HEK293 (cell line): ENCODE data around the gene FHIT.

Source experiments
- CTCF ChIA-PET: fragments of 350-600 bp; formaldehyde crosslinking; extraction: SDS; loops from one replicate; lab custom pipeline; 2021; ENCODE audit warnings: antibody characterized with exemption; lab: Yijun Ruan, JAX
- POLR2A ChIA-PET: fragments of 300-600 bp; formaldehyde crosslinking; extraction: SDS; loops from one replicate; lab custom pipeline; 2020; ENCODE audit warnings: antibody characterized with exemption, inconsistent platforms; lab: Yijun Ruan, JAX
- H3K27ac ChIP-seq: fragments of 200-500 bp; sonication (Bioruptor generic); 2 replicates; pipeline ENCODE4 v1.5.1; 2014; ENCODE audit warnings: low read depth, low read length, control low read depth, inconsistent platforms; ENCODE audit errors: extremely low read depth
- H3K36me3 ChIP-seq, 2 experiments: fragments of 200-500 bp in 1 of 2; sonication (Bioruptor generic) in 1 of 2; 1 replicate in 1 of 2; 2 replicates in 1 of 2; pipeline ENCODE4 v1.5.1; 2014 to 2017; ENCODE audit warnings: inconsistent platforms in 2 of 2, low read length in 2 of 2; ENCODE audit not compliant: control insufficient read depth in 2 of 2, insufficient read depth in 1 of 2
- H3K4me1 ChIP-seq: fragments of 200-500 bp; sonication (Bioruptor generic); 2 replicates; pipeline ENCODE4 v1.5.1; 2014; ENCODE audit warnings: mild to moderate bottlenecking, low read length, inconsistent platforms; ENCODE audit not compliant: control insufficient read depth, insufficient read depth
- H3K4me3 ChIP-seq: 2 replicates; pipeline ENCODE4 v1.5.1; 2011; ENCODE audit warnings: low read depth, mild to moderate bottlenecking, control low read depth, low read length, moderate library complexity
- H3K9me3 ChIP-seq: fragments of 200-500 bp; sonication (Bioruptor generic); 2 replicates; pipeline ENCODE4 v1.5.1; 2014; ENCODE audit warnings: low read depth, low read length, inconsistent platforms; ENCODE audit not compliant: control insufficient read depth, insufficient read depth
- ATF2 ChIP-seq: fragments of 450-650 bp; formaldehyde crosslinking; IDR thresholded peaks from 2 replicates; pipeline ENCODE4 v1.5.1; 2016; ENCODE audit warnings: missing biosample characterization, missing genetic modification characterization, low read depth
- GLIS2 ChIP-seq: fragments of 450-650 bp; formaldehyde crosslinking; IDR thresholded peaks from 2 replicates; pipeline ENCODE4 v1.5.1; 2016; ENCODE audit warnings: missing biosample characterization, missing genetic modification characterization
- PRDM10 ChIP-seq: fragments of 450-650 bp; formaldehyde crosslinking; IDR thresholded peaks from 2 replicates; pipeline ENCODE4 v1.5.1; 2016; ENCODE audit warnings: missing biosample characterization, missing genetic modification characterization
- YY1 ChIP-seq: fragments of 450-650 bp; formaldehyde crosslinking; IDR thresholded peaks from 2 replicates; pipeline ENCODE4 v1.5.1; 2018; ENCODE audit warnings: missing biosample characterization, missing genetic modification characterization
- ZBTB17 ChIP-seq: fragments of 450-650 bp; formaldehyde crosslinking; IDR thresholded peaks from 2 replicates; pipeline ENCODE4 v1.5.1; 2016; ENCODE audit warnings: missing biosample characterization, missing genetic modification characterization
- ZBTB26 ChIP-seq: fragments of 450-650 bp; formaldehyde crosslinking; optimal IDR thresholded peaks from 2 replicates; pipeline ENCODE3; 2016; ENCODE audit warnings: missing biosample characterization, mild to moderate bottlenecking, missing genetic modification characterization
- ZBTB48 ChIP-seq: fragments of 450-650 bp; formaldehyde crosslinking; IDR thresholded peaks from 2 replicates; pipeline ENCODE4 v1.5.1; 2016; ENCODE audit warnings: missing biosample characterization, missing genetic modification characterization
- ZNF114 ChIP-seq: fragments of 450-650 bp; formaldehyde crosslinking; IDR thresholded peaks from 2 replicates; pipeline ENCODE4 v1.5.0; 2017; ENCODE audit warnings: missing biosample characterization, missing genetic modification characterization
- ZNF280C ChIP-seq: fragments of 450-650 bp; formaldehyde crosslinking; IDR thresholded peaks from 2 replicates; pipeline ENCODE4 v1.5.1; 2016; ENCODE audit warnings: missing biosample characterization, missing genetic modification characterization
- ZNF341 ChIP-seq: fragments of 450-650 bp; formaldehyde crosslinking; IDR thresholded peaks from 2 replicates; pipeline ENCODE4; 2016; ENCODE audit warnings: low read depth, missing biosample characterization, missing genetic modification characterization
- ZNF37A ChIP-seq: fragments of 450-650 bp; IDR thresholded peaks from 2 replicates; pipeline ENCODE4 v1.5.1; 2018; ENCODE audit warnings: missing biosample characterization, missing genetic modification characterization
- ZNF404 ChIP-seq: fragments of 450-650 bp; formaldehyde crosslinking; IDR thresholded peaks from 2 replicates; pipeline ENCODE4 v1.5.1; 2017; ENCODE audit warnings: missing biosample characterization, missing genetic modification characterization
- ZNF629 ChIP-seq: fragments of 450-650 bp; formaldehyde crosslinking; IDR thresholded peaks from 2 replicates; pipeline ENCODE4 v1.5.1; 2017; ENCODE audit warnings: missing biosample characterization, missing genetic modification characterization
- ZNF654 ChIP-seq: fragments of 450-650 bp; formaldehyde crosslinking; IDR thresholded peaks from 2 replicates; pipeline ENCODE4 v1.5.1; 2016; ENCODE audit warnings: low read depth, missing biosample characterization, missing genetic modification characterization
- ZNF701 ChIP-seq: fragments of 450-650 bp; formaldehyde crosslinking; IDR thresholded peaks from 2 replicates; pipeline ENCODE4 v1.5.1; 2016; ENCODE audit warnings: missing biosample characterization, missing genetic modification characterization
- ZSCAN4 ChIP-seq: fragments of 450-650 bp; formaldehyde crosslinking; IDR thresholded peaks from 2 replicates; pipeline ENCODE4 v1.5.1; 2017; ENCODE audit warnings: missing biosample characterization, missing genetic modification characterization

FHIT gene

GRCh38 chr3:60158035-60158434 is 1093.2 kb downstream of the FHIT start (continued):
- TF ChIP-seq PRDM10 (tag by site-specific recombination) (no peak), ZNF341 (no peak)

- ChIA-PET CTCF (no interaction called here), POLR2A (no interaction called here)
- Histone ChIP-seq H3K4me3 (no peak overlapping the region), H3K4me1 (no peaks in the 10 kb centered on the region), H3K27ac (no peak overlapping the region), H3K36me3 (no peaks in the 10 kb centered on the region), H3K9me3 (no peaks in the 10 kb centered on the region)
- TF ChIP-seq ZBTB26 (tag by site-specific recombination), result no peak
- no peak for TF ChIP-seq ZBTB48 (tag by site-specific recombination)
- TF ChIP-seq YY1 (tag by site-specific recombination), result no peak
- TF ChIP-seq ZSCAN4 (tag by site-specific recombination), result no peak
- TF ChIP-seq ZNF404 (tag by site-specific recombination), result no peak
- no peak for TF ChIP-seq ZNF701 (tag by site-specific recombination)
- no peak for TF ChIP-seq ZNF37A
- no peak for TF ChIP-seq GLIS2 (tag by site-specific recombination)
- no peak for TF ChIP-seq ZNF654 (tag by site-specific recombination)
- TF ChIP-seq ZBTB17 (tag by site-specific recombination), result no peak
Observed at GRCh38 chr3:60154011-60154410, 1097.2 kb downstream of the FHIT start.

GRCh38 chr3:60153221-60153999 is 1097.8 kb downstream of the FHIT start:
- TF ChIP-seq ZNF114 (tag by site-specific recombination) (no peak), ZNF629 (tag by site-specific recombination) (no peak), ZNF280C (no peak), ATF2 (tag by site-specific recombination) (no peak)
- ChIA-PET CTCF (no interaction called here), POLR2A (no interaction called here)
- no peaks in the 10 kb centered on the region for H3K36me3 ChIP-seq
- no peaks in the 10 kb centered on the region for H3K4me1 ChIP-seq
- H3K4me3 ChIP-seq, result no peak overlapping the region
- no peak overlapping the region for H3K27ac ChIP-seq
- no peaks in the 10 kb centered on the region for H3K9me3 ChIP-seq
